CD4-positive, alpha-beta T cell treated with Interleukin-17A for 4 hours (primary cell): Measurements from ENCODE around the gene ADAMTS15.

Experiments
- DNase-seq: peaks from one replicate; pipeline ENCODE4 v3.0.0-alpha.2; 2020; ENCODE audit warnings: mixed read lengths

Gene ADAMTS15

GRCh38 chr11:130515829-130516553 is 67.5 kb downstream of the ADAMTS15 start:
- no peak for DNase-seq

GRCh38 chr11:130516554-130517505 is 68.4 kb downstream of the ADAMTS15 start:
- DNase-seq: no peak

- no peak for DNase-seq
Measured at GRCh38 chr11:130518164-130518680, 69.8 kb downstream of the ADAMTS15 start.

GRCh38 chr11:130519128-130519932 is 70.9 kb downstream of the ADAMTS15 start:
- DNase-seq: no peak

- no peak for DNase-seq
Measured at GRCh38 chr11:130520271-130520671, 71.8 kb downstream of the ADAMTS15 start.

- no peak for DNase-seq
Measured at GRCh38 chr11:130522284-130522961, 74.0 kb downstream of the ADAMTS15 start.

GRCh38 chr11:130523166-130523565 is 74.7 kb downstream of the ADAMTS15 start:
- DNase-seq: no peak

GRCh38 chr11:130523609-130524008 is 75.2 kb downstream of the ADAMTS15 start:
- no peak for DNase-seq

- DNase-seq: no peak
Measured at GRCh38 chr11:130524132-130524790, 75.8 kb downstream of the ADAMTS15 start.

GRCh38 chr11:130525307-130525706 is 76.9 kb downstream of the ADAMTS15 start:
- no peak for DNase-seq
